Stimulated activated naive CD4-positive, alpha-beta T cell treated with Interleukin-2 at 50 U/mL for 16 hours (primary cell): ENCODE data around the gene DNAAF9.

ENCODE experiments used
- DNase-seq: peaks from one replicate; lab custom pipeline; 2025; lab: John Stamatoyannopoulos, UW

DNAAF9 gene

DNA sequence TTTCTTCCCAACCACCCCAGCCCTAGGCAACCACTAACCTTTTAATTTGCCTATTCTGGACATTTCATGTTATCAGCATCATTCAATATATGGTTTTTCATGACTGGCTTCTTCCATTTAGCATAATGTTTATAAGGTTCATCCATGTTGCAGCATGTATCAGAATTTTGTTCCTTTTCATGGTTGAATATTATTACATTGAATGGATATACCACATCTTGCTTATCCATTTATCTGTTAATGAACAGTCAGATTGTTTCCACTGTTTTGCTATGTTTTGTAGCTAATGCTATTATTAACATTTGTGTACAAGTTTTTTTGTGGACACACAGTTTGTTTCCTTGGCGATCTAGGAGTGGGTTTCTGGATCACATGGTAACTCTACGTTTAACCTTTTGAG, 3.0 kb upstream of the DNAAF9 start:
- DNase-seq = no peak

DNA sequence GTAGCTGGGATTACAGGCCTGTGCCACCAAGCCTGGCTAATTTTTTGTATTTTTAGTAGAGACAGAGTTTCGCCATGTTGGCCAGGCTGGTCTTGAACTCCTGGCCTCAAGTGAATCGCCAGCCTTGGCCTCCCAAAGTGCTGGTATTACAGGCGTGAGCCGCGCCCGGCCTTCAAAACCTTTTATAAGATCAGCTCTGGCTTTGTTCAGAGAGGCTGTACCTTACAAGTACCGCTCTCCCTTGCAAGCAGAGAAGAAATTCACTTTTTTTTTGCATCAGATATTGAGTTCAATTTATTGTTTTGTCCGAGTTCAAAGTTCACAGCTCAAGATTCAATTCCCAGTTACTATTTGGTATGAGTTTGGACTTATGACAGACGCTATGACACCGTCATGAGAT, 1.9 kb upstream of the DNAAF9 start:
- no peak for DNase-seq

DNA sequence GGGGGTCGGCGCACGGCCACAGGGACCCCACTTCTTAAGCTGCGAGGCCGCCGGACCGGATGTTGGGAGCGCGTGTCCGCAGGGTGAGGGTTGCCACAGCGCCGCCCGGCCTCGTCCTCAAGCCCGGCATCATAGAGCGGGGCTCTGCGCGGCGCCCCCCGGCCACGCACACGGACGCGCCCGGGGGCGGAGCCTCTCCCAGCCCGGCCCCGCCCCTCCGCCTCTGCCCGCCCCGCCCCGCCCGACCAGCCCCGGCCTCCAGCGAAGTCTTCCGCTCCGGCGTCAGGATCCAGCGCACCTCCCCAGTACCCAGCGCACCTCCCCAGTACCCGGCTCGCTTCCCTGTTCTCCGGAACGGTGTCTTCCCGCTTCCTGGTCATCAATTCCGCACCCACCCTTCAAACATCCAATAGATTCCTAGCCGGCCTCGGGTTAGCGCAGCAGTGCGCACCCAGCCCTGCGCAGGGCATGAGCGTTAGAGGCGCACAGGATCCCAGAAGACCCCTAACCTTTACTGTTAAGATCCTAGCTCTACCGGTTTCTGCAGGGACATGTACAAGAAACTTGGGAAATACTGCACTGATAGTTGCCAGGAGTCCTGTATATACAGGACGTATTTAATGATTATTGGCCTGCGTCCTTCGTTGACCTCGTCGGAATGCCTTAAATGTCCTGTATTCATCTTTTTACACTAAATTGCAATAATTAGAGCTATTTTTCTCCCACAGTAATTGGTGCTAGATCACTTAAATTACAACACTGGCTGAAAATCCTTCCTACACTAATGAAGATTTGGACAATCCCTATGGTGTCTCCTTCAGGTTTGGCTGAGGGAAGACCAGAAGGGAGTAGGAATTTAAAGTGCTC, 535 bp upstream of the DNAAF9 start:
- peak; percentile 66 for DNase-seq

DNA sequence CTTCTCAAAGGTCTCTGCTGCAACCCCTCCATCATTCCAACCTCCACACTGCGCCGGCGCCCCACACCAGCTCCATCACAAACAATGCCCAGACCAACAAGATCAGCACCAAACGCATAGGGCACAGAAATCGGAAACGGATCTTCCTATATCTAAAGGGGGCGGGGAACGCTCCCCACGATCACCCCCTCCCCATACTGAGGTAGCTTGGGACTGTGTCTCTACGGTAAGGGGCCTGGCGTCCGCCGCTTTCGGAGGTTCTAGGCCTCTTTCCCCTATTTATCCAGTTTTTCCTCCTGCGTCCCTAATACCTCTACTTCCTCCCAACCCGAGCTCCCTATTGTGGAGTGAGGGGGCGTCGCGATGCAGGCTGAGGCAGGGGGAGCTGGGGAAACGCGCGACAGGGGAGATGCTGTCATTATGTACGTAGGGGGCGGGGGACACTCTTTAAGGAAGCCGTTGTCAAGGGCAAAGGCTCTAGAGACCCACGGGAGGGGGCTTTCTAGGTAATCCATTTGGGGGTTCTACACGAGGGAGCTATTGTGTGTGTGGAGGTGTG, 909 bp downstream of the DNAAF9 start:
- DNase-seq = no peak

DNA sequence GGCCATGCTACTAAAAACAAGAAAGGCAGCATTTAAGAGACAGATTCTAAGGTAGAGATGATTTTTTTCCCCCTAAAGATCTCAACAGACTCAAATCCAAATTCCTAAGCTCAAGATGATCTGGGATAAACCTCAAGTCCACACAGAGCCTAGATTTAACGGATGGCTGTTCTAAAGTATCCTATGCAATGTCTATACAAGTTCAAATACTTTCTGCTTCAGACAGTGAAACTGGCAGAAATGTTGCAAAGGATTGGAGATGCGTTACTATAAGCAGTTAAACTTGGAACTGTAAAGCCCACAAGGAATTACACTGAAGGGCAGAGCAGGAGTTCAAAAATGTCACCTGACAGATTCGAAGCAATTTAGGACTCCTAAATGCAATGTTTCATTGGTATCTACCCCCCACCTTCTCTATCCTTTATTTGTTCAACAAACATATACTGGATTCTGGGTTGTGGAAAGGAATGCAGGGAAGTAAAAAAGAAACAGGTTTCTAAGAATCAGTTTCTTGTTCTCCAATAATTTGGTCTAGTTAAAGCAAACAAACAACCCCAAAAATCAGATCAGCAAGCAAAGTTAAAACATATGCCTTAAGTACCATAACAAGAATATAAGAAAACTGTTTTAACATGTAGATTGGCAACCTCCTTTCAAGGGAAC, 1.6 kb downstream of the DNAAF9 start:
- no peak for DNase-seq

DNA sequence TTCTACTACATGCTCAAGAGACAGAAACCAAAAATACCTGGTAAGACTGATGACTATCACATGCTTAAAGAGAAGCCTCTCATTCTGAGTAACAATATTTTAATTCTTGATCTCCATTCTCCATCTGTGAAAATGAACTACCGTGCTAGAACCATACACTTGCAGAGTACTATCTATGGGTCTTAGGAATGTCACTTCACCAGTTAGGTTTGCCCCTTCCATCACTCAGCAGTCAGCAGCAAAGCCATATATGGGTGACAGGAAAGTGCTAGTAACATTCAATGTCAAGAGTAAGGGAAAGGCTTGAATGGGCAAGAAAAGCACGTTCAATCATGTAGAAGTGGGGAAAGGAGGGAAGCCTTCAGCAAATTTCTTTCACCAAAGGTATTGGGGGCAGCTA, 2.3 kb downstream of the DNAAF9 start:
- DNase-seq = no peak

DNA sequence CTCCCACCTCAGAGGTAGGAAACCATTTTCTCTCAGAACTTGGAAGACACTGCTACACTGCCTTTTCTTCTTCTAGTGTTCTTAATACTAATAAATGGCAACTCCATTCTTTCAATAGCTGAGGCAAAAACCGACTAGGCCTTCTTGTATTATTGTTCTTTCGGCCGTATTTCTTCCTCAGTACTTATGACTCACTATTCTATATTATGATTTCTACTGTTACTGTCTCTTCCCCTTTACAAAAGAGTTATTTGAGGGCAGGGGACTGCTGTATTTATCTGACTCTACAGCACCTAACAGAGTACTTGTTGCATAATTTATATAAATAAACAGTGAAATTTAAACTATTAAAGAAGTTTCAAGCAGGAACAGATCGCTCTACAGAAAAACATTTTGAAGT, 3.1 kb downstream of the DNAAF9 start:
- DNase-seq = no peak

DNA sequence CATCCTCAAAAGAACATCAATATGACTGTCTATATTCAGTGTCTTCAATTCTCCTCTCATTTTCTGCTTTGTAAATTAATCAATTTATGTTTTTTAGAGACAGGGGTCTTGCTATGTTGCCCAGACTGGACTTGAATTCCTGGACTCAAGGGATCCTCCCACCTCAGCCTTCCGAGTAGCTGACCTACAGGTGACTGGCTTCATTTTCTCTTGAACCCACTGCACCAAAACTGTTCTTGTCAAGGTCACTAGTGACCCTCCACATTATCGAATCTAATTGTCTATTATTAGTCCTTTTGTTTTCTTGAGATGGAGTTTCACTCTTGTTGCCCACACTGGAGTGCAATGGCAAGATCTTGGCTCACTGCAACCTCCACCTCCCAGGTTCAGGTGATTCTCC, 3.7 kb downstream of the DNAAF9 start:
- DNase-seq = no peak

DNA sequence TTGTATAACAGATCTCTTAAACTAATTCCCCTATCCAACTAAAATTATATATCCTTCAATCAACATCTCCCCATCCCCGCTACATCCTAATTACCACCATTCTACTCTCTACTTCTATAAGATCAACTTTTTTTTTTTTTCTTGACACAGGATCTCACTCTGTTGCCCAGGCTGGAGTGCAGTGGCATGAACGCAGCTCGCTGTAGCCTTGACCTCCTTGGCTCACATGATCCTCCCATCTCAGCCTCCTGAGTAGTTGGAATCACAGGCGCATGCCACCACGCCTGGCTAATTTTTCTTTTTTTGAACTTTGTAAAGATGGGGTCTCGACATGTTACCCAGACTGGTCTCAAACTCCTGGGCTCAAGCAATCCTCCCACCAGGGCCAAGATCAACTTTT, 5.0 kb downstream of the DNAAF9 start:
- no peak for DNase-seq

DNA sequence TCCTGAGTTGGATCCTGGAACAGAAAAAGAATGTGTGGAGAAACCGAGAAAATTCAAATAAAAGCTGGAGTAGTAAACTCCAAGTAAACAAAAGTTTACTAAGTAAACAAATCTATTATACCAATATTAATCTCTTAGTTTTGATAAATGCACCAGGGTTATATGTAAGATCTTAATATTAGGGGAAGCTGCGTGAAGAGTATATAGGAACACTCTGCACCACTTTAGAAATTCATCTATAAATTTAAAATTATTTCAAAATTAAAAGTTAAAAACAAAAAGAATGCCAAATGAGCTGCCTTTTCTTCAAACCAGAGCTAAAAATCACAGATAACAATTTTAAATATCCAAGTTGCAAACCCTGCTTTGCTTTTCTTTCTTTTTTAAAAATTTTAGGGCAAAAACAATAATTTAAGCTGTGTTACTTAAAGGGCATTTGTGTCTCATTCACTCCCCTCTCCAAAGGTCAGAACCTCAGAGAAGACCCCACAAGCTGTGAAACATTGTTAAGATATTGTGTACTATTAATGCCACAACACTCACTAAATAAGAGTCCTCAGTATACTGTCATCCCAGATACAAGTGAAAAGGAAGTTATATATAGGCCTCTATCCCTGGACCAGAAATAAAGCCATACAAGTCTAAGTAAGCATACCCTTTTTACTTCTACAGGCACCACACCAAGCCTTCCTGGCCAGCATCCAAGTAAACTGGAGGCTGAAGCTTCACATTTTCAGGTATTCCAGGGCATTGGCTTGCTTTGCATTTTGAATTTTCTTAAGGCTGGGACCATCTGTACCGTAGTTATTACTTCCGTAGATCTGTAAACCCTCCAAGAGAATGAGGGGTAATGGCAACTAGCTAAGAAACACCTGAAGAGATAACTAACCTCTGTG, 7.0 kb downstream of the DNAAF9 start:
- DNase-seq = no peak

DNA sequence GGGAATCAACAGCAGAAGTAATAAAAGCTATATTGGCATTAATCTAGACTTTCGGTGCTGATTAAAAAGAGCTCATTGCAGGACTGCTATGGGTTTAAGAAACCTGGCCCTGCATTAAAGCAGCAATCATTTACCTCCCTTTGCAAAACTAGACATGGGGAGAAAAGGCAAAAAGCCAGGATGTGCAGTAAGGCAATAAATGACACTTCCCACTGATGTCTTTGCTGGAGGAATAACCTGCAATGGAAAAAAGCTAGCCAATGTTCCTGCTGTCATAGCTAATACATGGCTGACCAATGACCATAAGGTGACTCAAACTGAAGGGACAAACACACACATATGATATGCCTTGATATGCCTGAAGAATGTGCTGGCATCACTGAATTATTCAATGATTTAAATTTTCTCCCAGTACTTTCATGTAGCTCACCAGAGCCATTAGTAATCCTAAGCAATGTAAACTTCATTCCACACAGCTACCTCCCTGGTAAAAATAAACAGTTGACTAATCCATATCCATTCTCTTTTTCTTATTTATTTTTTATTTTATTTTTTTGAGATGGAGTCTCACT, 8.7 kb downstream of the DNAAF9 start:
- no peak for DNase-seq

DNA sequence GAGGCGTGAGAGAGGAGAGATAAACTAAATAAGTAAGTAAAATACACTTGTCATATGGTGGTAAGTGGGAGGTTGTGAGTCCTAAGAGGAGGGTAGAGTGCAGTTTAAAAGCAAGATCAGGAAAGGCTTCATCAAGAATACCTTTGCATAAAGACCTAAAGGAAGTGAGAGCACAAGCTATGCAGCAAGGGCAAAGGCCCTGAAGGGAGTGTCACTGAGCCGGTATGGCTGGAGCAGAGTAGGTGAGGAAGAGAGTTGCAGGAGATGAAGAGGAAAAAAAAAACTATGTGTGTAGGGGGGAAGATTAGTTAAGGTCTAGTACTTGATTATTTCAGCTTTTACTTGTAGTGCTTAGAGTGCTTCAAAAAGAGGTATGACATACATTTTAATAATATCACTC, 11.0 kb downstream of the DNAAF9 start:
- DNase-seq = no peak

DNA sequence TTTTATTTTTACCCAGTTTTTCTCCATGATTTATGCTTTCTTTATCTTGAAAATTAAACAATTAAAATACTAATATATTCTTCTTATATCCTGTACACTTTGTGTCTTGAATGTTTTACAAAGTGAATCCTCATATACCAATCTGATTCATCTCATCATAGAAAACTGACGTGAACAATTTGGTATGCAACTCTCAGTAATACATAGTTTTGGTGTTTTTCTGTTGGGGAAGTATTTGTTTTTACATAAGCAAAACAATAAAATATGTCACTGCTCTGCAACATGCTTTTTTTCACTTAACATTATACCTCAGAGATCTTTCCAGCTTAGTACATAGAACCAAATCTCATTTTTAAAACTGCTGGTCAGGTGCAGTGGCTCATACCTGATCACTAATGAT, 14.7 kb downstream of the DNAAF9 start:
- DNase-seq = no peak

DNA sequence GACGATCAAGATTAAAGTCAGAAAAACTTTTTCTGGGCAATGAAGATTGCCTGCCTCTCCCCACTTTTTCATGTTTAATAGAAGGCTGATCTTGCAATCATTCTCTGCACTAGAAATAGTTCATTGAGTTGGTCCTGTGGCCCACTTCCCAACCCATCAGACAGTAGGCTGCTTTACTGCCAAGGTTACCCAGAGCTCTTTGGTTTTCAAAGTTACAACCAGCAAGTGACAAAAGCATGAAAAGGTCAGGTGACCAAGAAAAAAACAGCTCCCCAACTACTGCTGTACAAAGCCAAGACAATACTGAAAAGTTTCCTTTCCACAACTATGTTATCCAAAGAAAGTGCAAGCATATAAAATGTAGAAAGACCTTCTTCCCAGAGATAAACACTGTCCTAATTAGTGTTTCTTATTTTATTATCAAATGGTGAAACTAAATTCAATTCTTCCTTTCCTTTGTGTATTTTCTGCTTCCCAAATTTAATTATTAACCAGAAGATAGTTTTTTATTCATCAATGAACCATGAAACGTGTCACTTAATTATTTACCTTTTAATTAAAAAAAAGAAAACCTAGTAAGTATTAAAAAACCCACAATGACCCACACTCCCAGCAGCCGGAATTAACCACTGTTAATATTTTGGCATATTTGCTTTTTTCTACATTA, 16.6 kb downstream of the DNAAF9 start:
- DNase-seq = no peak

DNA sequence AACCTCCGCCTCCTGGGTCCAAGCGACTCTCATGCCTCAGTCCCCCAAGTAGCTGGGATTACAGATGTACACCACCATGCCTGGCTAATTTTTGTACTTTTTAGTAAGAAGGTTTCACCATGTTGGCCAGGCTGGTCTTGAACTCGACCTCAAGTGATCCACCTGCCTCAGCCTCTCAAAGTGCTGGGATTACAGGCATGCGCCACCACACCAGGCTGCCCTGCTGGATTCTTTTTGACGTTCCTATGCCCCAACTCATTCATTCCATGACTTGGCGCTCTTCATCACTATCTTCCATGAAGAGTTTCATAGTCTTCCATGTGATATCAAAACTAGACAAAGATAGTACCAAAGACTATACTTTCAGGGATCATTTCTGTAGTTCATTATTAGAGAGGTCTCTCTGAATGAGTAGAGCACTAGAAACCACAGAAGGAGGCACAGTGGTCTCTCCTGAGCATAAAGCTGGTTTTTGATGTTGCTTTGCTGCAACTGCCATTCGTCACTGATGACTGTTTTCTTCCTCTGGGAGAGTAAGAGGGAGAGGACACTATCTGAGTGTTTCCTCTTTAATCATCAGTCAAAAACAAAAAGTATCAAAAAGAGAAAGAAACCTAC, 23.5 kb downstream of the DNAAF9 start:
- peak; percentile 47 for DNase-seq

DNA sequence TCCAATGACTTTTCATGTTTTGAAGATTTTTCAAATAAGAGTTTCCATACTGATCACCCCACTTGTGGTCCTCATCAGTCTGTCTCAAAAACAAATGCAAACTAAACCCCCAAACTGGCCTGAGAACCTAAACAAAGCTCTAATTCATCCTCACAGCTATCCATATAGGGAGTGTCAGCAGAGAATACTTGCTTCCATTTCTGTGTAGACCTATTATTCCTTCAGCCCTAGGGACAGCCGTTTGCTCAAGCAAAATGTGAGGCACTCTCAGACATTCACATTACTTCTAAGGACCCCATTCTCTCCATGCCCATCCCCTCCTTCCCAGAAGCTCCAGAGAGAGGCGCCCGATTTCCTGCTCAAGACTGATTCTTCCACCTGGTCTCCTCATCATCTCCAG, 24.6 kb downstream of the DNAAF9 start:
- DNase-seq = no peak

DNA sequence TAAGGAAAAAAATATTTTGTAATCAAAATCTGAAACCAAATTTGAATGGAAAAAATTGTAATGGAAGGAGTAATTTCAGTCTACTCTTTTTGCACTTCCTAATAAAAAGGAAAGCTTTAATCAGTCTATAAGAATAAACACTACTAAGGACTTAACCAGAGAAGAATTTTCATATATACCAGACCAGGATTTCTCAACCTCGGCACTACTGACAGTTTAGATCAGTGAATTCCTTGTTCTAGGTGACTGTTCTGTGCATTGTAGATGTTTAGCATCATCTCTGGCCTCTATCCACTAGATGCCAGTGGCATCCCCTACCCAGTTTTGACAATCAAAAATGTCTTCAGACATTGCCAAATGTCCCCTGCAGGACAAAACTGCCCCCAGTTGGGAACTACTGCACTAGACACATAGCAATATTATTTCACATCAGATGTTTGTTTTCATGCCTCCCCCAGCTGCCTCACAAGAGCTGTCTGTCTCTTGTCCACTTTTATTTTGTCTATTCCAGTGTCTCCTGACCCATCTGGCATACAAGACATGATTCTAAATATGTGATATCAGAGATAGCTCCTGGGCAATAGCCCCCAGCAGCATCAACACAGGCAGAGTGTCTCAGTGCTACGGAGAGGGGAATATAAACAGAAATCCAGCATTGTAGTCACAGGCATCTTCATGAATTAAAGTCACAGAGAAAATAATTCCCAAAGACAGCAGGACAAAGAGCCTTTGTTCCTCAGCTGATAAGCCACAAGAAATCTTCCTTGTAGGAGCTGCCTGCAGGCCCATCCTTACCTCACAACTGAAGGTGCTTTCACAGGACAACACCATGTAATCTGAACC, 27.0 kb downstream of the DNAAF9 start:
- DNase-seq = no peak

DNA sequence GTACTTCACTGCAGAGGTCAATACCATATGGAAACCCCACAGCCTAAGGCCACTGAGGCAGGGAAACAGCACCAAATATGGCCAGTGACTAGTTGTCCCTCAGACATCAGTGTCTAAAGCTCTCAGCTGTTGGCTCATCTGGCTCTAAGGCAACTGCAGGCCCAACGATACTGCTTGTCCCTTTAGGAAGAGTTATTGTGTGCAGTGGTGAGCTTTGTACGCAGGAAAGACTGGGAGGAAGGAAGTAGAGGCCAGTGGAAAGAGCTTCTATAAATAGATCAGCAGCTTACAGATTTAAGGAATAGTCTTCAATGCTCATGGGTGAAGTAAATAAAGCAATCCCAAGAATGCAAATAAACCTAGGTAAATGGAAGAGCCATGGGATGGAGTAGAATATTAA, 29.3 kb downstream of the DNAAF9 start:
- no peak for DNase-seq

DNA sequence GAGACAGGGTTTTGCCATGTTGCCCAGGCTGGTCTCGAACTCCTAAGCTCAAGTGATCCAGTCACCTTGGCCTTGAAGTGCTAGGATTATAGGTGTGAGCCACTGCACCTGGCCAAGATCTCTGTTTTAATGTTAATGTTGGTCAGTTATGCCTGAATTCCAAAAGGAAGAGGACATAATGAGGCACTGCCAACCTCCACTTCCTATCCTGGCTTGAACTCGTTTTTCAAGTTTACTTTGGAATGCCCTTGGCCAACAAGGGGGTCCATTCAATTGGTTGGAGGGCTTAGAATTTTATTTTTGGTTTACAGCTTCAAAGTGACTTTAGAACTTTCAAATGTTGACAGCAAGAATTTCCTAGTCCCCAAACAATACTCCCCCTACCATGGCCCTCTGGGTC, 29.8 kb downstream of the DNAAF9 start:
- DNase-seq = no peak

DNA sequence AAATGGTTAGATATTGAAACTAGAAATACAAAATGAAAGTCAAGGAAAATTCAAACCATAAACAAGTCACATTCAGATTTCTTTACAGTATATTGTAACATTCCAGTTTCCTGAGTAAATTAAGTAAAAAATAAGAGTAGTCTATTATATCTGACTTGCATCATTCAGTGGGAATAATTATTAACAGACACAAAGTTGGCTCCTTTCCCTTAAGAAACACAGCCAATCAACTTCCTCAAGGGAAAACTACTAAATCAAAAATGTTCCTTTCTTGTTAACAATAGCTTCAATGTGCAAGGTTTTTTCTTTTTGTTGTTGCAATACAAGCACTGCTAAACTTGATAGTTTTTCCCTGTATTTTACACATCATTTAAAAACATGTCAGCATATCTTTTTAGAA, 33.2 kb downstream of the DNAAF9 start:
- DNase-seq = no peak
